MM.1S (cell line): ENCODE data around the gene PTPN3.
"Not testable (repeated sequence)": the region's sequence is repeated elsewhere in the genome, so short reads cannot be mapped to it uniquely, and the experiment has no call there.

Experiments used
- DNase-seq: peaks from one replicate; pipeline ENCODE4 v3.0.0-alpha.2; 2015
- H2AFZ ChIP-seq: fragments of 300-600 bp; sonication (generic); 2 replicates; pipeline ENCODE4 v1.6.0; 2016; ENCODE audit warnings: antibody characterized with exemption, low read length
- H3F3A ChIP-seq: fragments of 300-600 bp; sonication (generic); 2 replicates; pipeline ENCODE4 v1.6.1; 2016; ENCODE audit warnings: mild to moderate bottlenecking, antibody characterized with exemption, low read length, moderate library complexity, mixed read lengths; ENCODE audit not compliant: insufficient read depth
- H3K27ac ChIP-seq: fragments of 300-600 bp; sonication (generic); 2 replicates; pipeline ENCODE4 v1.5.1; 2016; ENCODE audit warnings: mild to moderate bottlenecking, low read length
- H3K27me3 ChIP-seq: fragments of 300-600 bp; sonication (generic); replicated peaks from 2 replicates; pipeline ENCODE4 v1.6.0; 2016; ENCODE audit warnings: low read length; ENCODE audit not compliant: insufficient read depth
- H3K36me3 ChIP-seq: fragments of 300-600 bp; sonication (generic); replicated peaks from 2 replicates; pipeline ENCODE4 v1.6.1; 2016; ENCODE audit warnings: mild to moderate bottlenecking, low read length, mixed read lengths; ENCODE audit not compliant: insufficient read depth
- H3K4me1 ChIP-seq: fragments of 300-600 bp; sonication (generic); 2 replicates; pipeline ENCODE4 v1.6.1; 2016; ENCODE audit warnings: low read length, mixed read lengths
- H3K4me2 ChIP-seq: fragments of 300-600 bp; sonication (generic); 2 replicates; pipeline ENCODE4 v1.6.0; 2016; ENCODE audit warnings: low read depth, low read length
- H3K4me3 ChIP-seq: fragments of 300-600 bp; sonication (generic); 2 replicates; pipeline ENCODE4 v1.5.1; 2016; ENCODE audit warnings: low read length, mixed read lengths
- H3K79me2 ChIP-seq: fragments of 300-600 bp; sonication (generic); 2 replicates; pipeline ENCODE4 v1.6.1; 2016; ENCODE audit warnings: mixed run types, low read length, mixed read lengths
- H3K9ac ChIP-seq: fragments of 300-600 bp; sonication (generic); 2 replicates; pipeline ENCODE4 v1.6.1; 2016; ENCODE audit warnings: low read length, mixed read lengths
- H3K9me2 ChIP-seq: fragments of 300-600 bp; sonication (generic); replicated peaks from 2 replicates; pipeline ENCODE4 v1.6.1; 2016; ENCODE audit warnings: mild to moderate bottlenecking, low read length, mixed read lengths; ENCODE audit not compliant: insufficient read depth
- H3K9me3 ChIP-seq: fragments of 300-600 bp; sonication (generic); replicated peaks from 2 replicates; pipeline ENCODE4 v1.6.1; 2016; ENCODE audit warnings: mild to moderate bottlenecking, low read length, mixed read lengths; ENCODE audit not compliant: insufficient read depth
- H4K20me1 ChIP-seq: fragments of 300-600 bp; sonication (generic); 2 replicates; pipeline ENCODE4 v1.6.1; 2016; ENCODE audit warnings: mild to moderate bottlenecking, low read length, moderate library complexity, mixed read lengths; ENCODE audit not compliant: insufficient read depth
- EZH2 ChIP-seq: fragments of 300-600 bp; sonication (generic); optimal IDR thresholded peaks from 2 replicates; pipeline ENCODE3; 2017; ENCODE audit warnings: low read depth, mild to moderate bottlenecking, antibody characterized with exemption, low read length, mixed read lengths
- EZH2phosphoT487 ChIP-seq: fragments of 300-600 bp; sonication (generic); IDR thresholded peaks from 2 replicates; pipeline ENCODE4 v1.6.1; 2018; ENCODE audit warnings: antibody characterized with exemption, low read length
- TF ChIP-seq, protein P1 (sequence below): fragments of 300-600 bp; sonication (generic); IDR thresholded peaks from 2 replicates; pipeline ENCODE4 v1.5.1; 2016; ENCODE audit warnings: antibody characterized with exemption, low read length, mixed read lengths

The PTPN3 gene

DNA sequence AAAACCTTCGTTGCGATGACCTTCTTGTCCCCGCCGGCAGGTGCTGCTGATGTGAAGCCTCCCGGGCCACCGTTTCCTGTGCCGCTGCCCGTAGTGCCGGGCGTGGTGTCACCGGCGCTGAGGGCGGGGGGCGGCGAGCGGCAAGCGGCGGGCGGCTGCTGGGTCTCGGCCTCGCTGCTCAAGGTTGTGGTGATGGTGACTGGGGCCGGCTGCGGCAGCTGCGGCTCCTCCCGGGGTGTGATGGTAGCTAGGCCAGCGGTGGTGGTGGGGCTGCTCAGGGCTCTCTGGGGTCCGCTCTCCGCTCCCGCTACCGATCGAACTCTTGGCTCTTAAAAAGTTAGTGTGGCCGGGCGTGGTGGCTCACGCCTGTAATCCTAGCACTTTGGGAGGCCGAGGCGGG is 36.0 kb upstream of the PTPN3 start:
- H3K4me3 ChIP-seq = no peak overlapping the region
- H3K4me1 ChIP-seq = no peaks in the 10 kb centered on the region
- H3K4me2 ChIP-seq = no peak overlapping the region
- no peaks in the 10 kb centered on the region for H3F3A ChIP-seq
- H3K79me2 ChIP-seq = no peaks in the 10 kb centered on the region
- no peaks in the 10 kb centered on the region for H4K20me1 ChIP-seq
- no peak for TF ChIP-seq EZH2phosphoT487
- no peak for TF ChIP-seq EZH2
- TF ChIP-seq, protein P1, sequence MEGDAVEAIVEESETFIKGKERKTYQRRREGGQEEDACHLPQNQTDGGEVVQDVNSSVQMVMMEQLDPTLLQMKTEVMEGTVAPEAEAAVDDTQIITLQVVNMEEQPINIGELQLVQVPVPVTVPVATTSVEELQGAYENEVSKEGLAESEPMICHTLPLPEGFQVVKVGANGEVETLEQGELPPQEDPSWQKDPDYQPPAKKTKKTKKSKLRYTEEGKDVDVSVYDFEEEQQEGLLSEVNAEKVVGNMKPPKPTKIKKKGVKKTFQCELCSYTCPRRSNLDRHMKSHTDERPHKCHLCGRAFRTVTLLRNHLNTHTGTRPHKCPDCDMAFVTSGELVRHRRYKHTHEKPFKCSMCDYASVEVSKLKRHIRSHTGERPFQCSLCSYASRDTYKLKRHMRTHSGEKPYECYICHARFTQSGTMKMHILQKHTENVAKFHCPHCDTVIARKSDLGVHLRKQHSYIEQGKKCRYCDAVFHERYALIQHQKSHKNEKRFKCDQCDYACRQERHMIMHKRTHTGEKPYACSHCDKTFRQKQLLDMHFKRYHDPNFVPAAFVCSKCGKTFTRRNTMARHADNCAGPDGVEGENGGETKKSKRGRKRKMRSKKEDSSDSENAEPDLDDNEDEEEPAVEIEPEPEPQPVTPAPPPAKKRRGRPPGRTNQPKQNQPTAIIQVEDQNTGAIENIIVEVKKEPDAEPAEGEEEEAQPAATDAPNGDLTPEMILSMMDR = no peak
- H3K27me3 ChIP-seq = no peaks in the 10 kb centered on the region
- H3K36me3 ChIP-seq = no peaks in the 10 kb centered on the region
- H3K9me3 ChIP-seq = no peaks in the 10 kb centered on the region
- H3K9me2 ChIP-seq = no peaks in the 10 kb centered on the region
- no peak overlapping the region for H2AFZ ChIP-seq
- DNase-seq = no peak
- no peak overlapping the region for H3K9ac ChIP-seq
- H3K27ac ChIP-seq = no peak overlapping the region

GRCh38 chr9:109532652-109533051 is 34.5 kb upstream of the PTPN3 start:
- not testable (repeated sequence) for H3K4me3 ChIP-seq, H2AFZ ChIP-seq, H3K4me2 ChIP-seq, H3K9me2 ChIP-seq, H3K36me3 ChIP-seq, H3K27me3 ChIP-seq, H3K9ac ChIP-seq, H3K4me1 ChIP-seq, DNase-seq, H3K9me3 ChIP-seq, H3K79me2 ChIP-seq, H3K27ac ChIP-seq, H3F3A ChIP-seq, H4K20me1 ChIP-seq

GRCh38 chr9:109522106-109522505 is 24.0 kb upstream of the PTPN3 start:
- Histone ChIP-seq H3K9ac (no peak overlapping the region), H3K4me2 (no peak overlapping the region), H3K27me3 (no peaks in the 10 kb centered on the region), H2AFZ (no peak overlapping the region), H3K9me2 (no peaks in the 10 kb centered on the region), H3K27ac (no peak overlapping the region), H4K20me1 (no peaks in the 10 kb centered on the region), H3K9me3 (no peaks in the 10 kb centered on the region), H3F3A (no peaks in the 10 kb centered on the region), H3K4me1 (peaks cover 11% of the 10 kb centered on the region), H3K79me2 (no peaks in the 10 kb centered on the region), H3K36me3 (no peaks in the 10 kb centered on the region), H3K4me3 (no peak overlapping the region)
- no peak for DNase-seq
- no peak for TF ChIP-seq EZH2phosphoT487
- TF ChIP-seq, protein P1 = no peak
- no peak for TF ChIP-seq EZH2

GRCh38 chr9:109520475-109521132 is 22.5 kb upstream of the PTPN3 start:
- no peaks in the 10 kb centered on the region for H3K9me3 ChIP-seq
- no peak overlapping the region for H2AFZ ChIP-seq
- H3K4me3 ChIP-seq = no peak overlapping the region
- no peak overlapping the region for H3K4me2 ChIP-seq
- H3K36me3 ChIP-seq = no peaks in the 10 kb centered on the region
- no peaks in the 10 kb centered on the region for H3F3A ChIP-seq
- no peak for TF ChIP-seq EZH2
- TF ChIP-seq, protein P1 = peak; percentile 94
- H3K9ac ChIP-seq = no peak overlapping the region
- peaks cover 11% of the 10 kb centered on the region for H3K4me1 ChIP-seq
- no peaks in the 10 kb centered on the region for H3K9me2 ChIP-seq
- H3K79me2 ChIP-seq = no peaks in the 10 kb centered on the region
- H3K27me3 ChIP-seq = no peaks in the 10 kb centered on the region
- peak; percentile 77 for DNase-seq
- no peak overlapping the region for H3K27ac ChIP-seq
- no peaks in the 10 kb centered on the region for H4K20me1 ChIP-seq
